ENCODE data around the gene ABCA6. TPM values are rescaled to one million over a fixed set of nuclear protein-coding genes. Genes with fewer than 3 reads are reported as not detected.

Gene ABCA6
- 0.21 TPM in 1 of 2 replicates, not detected in the other for total RNA-seq

GRCh38 chr17:69141431-69142174 is at the start of gene ABCA6:
TSS of gene ABCA6 (minus strand) at chr17:69141895. CDS start at chr17:69140703, 1,192 bp downstream.

DNA sequence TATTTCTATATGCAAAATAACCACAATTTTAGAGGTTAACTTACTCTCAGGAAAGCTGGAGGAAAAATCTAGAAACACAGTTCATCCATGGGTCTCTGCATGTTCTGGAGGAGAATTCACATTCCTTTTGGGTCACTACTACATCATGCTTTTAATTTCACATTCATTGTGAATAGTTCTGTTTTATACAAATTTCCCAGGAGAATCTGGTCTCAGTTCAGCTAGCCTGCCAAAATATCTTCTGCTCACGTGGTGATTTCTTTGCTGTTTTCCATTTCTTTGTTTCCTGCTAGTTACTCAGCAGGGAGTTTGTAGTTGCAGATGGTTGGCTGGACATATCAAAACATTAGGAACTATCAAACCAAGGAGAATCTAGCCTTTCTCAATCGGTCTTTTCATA is 80.9 kb downstream of the ABCA6 start, which contains the start of gene ABCA9:
ABCA9 (minus strand) TSS at position 106 of the 400 bp plus-strand sequence. CDS start 9,801 bp downstream, outside the sequence.

Other genes starting within 250 kb of the ABCA6 start
- gene ABCA8, start 186.5 kb downstream of the ABCA6 start, total RNA-seq, result not detected in 2 replicates
- under 0.01 TPM in 1 of 2 replicates, not detected in the other for gene ABCA9, start 81.0 kb downstream of the ABCA6 start, total RNA-seq
- gene ABCA10, start 86.9 kb upstream of the ABCA6 start, total RNA-seq, result 0.35 and 0.42 TPM in 2 replicates
- 3.6 and 5.7 TPM in 2 replicates for gene ABCA5, start 185.2 kb upstream of the ABCA6 start, total RNA-seq